Stimulated activated CD8-positive, alpha-beta memory T cell treated with anti-CD3 and anti-CD28 coated beads, Interleukin-12 subunit alpha, Interleukin-12 subunit beta, amount 100 ng/mL, for 24 hours (primary cell): ENCODE measurements around the gene WNT3A.

Experiments
- DNase-seq: peaks from one replicate; pipeline ENCODE4 v3.0.0-alpha.2; 2020; ENCODE audit errors: extremely low read depth

WNT3A gene

DNA sequence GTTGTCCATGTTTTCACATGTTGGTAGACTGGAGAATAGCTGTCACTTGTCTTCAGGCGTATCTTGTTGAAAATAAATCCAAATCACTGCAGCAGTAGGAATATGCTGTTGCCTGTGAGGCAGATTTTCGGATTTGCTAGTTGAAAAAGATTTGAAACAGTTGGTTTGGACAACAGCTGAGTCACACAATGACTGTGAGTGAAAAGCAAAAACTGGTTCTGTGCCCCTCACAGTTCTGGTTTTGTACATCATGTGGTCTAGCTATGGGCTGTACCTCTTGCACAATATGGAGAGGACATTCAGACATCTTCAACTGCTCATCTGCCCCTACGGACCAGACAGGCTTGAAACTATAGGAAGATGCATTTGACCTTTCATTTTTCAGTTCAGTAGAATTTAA lies 77.5 kb downstream of the WNT3A start:
- no peak for DNase-seq

GRCh38 chr1:228084797-228085196 lies 78.0 kb downstream of the WNT3A start:
- DNase-seq: no peak

GRCh38 chr1:228085287-228085951 lies 78.6 kb downstream of the WNT3A start:
- no peak for DNase-seq

GRCh38 chr1:228087771-228088251 lies 81.0 kb downstream of the WNT3A start:
- DNase-seq: no peak

- no peak for DNase-seq
Observed at GRCh38 chr1:228088586-228089498, 82.0 kb downstream of the WNT3A start.

DNA sequence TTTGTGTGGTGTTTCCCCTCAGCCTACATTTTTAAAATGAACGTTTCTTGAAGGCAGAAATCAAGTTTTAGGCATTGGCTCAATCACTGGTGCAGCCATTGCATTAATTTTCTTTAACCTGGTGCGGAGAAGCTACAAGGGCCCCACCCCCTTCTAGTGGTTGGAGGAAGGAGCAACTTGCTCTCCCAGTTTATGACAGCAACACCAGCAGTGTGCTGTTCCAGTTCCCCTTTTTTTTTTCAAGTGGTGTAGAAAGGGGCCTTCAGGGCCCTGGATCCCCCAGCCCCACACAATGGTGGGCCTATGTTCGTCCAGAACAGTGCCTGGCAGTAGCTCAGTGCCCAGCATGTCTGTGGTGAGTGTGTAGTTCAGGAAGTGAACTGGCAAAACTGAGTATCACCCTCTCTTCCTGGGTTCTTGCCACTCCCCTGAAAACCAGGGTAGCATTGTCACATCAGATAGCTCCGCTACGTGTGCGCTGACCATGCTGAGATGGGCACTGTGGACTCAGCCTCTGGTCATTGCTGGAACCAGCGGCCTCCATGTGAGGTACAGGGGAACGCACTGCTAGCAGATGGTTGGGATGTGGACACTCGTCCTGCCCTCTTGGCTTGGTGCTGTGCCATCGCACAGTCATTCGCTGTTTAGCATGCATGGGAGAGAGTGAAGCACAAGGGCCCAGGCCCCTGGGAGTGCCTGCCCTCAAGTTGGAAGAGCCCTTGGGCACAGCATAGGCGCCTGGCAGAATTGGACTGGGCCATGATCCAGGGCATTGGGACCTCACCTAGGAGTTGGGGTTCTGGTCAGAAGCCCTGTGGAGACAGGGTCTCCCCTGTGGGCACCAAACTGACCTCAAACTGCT lies 83.0 kb downstream of the WNT3A start:
- no peak for DNase-seq

DNA sequence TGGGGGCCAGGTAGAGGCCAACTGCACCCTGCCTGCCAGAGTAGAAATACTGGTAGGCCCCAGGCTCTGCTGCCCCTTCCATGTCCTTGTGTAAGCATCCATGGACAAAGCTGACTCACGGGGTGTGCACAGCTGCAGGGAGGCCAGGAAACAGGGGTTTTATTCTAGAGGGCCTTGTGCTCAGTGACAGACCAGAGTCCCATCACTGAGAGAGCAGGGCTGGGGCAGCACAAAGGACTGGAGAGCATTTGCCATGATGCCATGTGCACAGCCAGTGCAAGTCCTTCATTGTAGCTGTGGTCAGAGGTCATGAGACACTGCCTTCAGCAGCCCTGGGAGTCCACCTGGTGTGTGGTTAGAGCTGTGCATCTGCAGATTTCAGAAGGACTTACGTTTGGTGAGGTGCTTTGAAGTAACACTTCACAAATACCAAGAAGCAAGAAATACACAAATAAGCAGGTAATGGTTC lies 83.8 kb downstream of the WNT3A start:
- DNase-seq: no peak

- no peak for DNase-seq
Observed at GRCh38 chr1:228091084-228091483, 84.3 kb downstream of the WNT3A start.

DNA sequence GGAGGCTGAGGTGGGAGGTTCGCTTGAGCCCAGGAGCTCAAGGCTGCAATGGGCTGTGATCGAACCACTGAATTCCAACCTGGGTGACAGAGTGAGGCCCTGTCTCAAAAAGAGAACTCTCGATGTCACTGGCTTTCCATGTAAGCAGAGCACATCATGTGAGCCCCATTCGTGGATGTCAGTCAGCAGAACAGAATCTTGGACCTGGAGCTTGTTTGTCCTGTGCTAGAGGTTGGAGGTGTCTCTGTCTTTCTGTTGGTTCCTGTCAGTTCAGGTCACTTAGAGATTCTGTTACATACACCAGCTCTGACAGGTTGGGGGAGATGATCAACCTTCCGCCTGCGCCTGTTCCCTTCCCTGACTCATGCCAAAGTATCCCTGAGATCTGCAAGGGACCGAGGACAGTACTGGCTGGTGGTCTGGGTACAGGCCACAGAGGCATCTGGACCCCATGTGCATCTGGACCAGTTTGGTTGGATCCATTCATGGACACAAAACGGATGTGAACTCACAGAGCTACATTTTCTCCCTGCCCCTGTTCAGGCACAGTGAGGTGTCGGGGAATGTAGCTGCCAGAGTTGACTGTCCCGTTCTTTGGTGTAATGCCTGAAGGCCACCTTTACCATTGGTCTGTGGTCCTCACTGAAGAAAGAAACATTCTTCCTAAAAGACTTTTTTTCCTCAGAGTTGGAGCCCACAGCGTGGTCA lies 85.7 kb downstream of the WNT3A start:
- DNase-seq: no peak

DNA sequence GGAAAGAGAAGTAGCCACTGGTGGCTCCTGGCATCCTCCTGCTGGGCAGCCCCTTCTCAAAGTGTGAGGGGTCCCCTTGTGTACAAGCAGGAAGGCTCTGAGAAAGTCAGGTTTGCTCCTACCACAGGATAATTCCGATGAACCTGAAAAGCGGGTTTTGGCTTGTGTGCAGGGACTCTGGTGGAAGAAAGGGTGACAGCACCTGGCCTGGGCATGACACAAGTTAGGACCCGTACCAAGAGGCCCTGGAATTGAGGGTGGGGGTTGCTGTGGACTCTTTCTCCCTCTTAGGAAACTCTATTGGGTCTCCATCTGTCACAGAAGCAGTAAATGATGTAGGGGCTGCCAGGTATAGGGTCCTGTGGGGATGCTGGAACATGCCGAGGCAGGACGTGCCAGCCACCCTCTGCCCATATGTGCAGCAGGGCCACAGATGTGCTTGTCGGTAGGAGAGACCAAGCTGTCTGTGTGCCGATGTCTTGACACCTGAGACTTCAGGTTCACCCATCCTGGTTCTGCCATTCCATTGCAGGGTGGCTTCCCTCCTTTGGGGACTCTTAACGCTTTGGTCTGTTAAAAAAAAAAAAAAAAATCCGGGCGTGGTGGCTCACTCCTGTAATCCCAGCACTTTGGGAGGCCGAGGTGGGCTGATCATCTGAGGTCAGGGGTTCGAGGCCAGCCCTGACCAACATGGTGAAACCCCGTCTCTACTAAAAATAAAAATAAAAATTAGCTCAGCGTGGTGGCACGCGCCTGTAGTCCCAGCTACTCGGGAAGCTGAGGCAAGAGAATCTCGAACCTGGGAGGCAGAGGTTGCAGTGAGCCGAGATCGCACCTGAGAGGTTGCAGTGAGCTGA lies 86.5 kb downstream of the WNT3A start:
- DNase-seq: no peak

DNA sequence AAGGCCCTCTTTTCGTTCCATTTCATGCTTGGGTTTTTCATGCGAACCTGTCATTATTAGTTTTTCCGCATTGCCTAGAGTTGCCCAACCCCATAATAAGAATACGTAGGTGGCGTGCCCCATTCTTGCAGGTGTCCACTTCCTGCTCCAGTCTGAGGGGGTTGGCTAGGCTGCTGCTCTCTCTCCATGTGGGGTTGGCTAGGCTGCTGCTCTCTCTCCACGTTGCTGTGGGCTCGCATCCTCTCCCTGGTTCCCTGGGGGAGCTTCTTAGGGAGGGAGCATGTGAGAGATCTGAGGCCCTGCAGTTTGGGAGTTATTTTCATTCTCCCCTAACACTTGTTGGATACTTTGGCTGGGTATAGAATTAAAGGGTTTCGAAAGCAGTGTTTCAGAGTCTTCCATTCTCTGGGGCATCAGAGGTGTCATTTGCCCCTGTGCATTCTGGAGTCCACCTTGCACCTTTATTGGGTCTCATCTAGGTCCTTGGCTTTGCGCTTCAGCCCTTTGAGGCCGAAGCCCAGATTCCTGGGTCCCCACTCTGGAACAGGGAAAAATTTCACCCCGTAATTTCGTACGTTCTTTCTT lies 87.7 kb downstream of the WNT3A start:
- no peak for DNase-seq

GRCh38 chr1:228095161-228095560 lies 88.4 kb downstream of the WNT3A start:
- DNase-seq: no peak

GRCh38 chr1:228095938-228096337 lies 89.1 kb downstream of the WNT3A start:
- no peak for DNase-seq

- no peak for DNase-seq
Observed at GRCh38 chr1:228096416-228097332, 89.9 kb downstream of the WNT3A start.

DNA sequence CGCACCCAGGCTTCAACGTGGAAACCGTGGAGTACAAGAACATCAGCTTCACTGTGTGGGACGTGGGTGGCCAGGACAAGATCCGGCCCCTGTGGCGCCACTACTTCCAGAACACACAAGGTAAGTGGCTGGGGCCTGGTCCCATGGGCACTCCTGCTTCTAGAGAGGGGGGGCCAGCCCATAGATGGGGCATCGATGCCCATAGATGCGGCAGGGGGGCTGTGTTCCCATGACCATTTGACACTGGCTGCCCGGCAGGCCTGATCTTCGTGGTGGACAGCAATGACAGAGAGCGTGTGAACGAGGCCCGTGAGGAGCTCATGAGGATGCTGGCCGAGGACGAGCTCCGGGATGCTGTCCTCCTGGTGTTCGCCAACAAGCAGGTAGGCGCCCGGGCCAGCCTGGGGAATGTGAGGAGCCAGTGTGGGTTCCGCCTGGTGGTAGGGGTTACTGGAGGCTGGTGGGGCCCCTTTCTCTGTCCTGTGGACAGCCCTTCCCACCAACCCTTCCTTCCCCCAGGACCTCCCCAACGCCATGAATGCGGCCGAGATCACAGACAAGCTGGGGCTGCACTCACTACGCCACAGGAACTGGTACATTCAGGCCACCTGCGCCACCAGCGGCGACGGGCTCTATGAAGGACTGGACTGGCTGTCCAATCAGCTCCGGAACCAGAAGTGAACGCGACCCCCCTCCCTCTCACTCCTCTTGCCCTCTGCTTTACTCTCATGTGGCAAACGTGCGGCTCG lies 90.7 kb downstream of the WNT3A start:
- DNase-seq: no peak

- DNase-seq: no peak
Observed at GRCh38 chr1:228098323-228098931, 91.6 kb downstream of the WNT3A start.

GRCh38 chr1:228099331-228099732 lies 92.5 kb downstream of the WNT3A start:
- DNase-seq: no peak
